Measurements from ENCODE around the gene FBXO44.

FBXO44 gene

DNA sequence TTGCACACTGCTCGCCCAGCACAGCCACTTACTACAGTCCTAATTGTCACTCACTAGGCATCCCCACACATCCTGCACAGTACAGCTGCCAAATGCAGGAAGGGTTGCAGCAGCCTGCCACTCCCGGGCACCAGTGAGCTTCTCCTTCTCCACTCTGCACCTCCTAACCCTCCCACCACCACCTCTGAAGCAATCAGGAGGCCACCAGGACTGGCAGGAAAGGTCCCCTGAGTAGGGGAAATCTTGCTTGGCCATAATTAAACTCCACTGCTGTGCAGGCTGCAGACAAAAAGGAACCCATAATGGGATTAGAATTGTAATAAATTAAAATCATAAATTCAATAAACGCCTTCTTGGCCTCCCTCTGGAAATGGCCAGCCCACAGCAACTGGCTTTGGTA, 32.3 kb upstream of the FBXO44 start:
- H3K4me1 ChIP-seq (ENCODE audit: control insufficient read depth, insufficient read depth, low read length) = no peaks in the 10 kb centered on the region
- H3K4me3 ChIP-seq (ENCODE audit: low read depth, low read length) = no peak overlapping the region
- CTCF ChIA-PET = no interaction called here
- no peaks in the 10 kb centered on the region for H3K36me3 ChIP-seq (ENCODE audit: control insufficient read depth in 2 of 2, insufficient read depth in 1 of 2, low read length in 2 of 2)
- no peak for TF ChIP-seq SP2 (tag by site-specific recombination; IDR thresholded peaks at IDR 0.05)
- TF ChIP-seq ZNF747 (tag by site-specific recombination; IDR thresholded peaks at IDR 0.05) = no peak
- TF ChIP-seq, protein P1, sequence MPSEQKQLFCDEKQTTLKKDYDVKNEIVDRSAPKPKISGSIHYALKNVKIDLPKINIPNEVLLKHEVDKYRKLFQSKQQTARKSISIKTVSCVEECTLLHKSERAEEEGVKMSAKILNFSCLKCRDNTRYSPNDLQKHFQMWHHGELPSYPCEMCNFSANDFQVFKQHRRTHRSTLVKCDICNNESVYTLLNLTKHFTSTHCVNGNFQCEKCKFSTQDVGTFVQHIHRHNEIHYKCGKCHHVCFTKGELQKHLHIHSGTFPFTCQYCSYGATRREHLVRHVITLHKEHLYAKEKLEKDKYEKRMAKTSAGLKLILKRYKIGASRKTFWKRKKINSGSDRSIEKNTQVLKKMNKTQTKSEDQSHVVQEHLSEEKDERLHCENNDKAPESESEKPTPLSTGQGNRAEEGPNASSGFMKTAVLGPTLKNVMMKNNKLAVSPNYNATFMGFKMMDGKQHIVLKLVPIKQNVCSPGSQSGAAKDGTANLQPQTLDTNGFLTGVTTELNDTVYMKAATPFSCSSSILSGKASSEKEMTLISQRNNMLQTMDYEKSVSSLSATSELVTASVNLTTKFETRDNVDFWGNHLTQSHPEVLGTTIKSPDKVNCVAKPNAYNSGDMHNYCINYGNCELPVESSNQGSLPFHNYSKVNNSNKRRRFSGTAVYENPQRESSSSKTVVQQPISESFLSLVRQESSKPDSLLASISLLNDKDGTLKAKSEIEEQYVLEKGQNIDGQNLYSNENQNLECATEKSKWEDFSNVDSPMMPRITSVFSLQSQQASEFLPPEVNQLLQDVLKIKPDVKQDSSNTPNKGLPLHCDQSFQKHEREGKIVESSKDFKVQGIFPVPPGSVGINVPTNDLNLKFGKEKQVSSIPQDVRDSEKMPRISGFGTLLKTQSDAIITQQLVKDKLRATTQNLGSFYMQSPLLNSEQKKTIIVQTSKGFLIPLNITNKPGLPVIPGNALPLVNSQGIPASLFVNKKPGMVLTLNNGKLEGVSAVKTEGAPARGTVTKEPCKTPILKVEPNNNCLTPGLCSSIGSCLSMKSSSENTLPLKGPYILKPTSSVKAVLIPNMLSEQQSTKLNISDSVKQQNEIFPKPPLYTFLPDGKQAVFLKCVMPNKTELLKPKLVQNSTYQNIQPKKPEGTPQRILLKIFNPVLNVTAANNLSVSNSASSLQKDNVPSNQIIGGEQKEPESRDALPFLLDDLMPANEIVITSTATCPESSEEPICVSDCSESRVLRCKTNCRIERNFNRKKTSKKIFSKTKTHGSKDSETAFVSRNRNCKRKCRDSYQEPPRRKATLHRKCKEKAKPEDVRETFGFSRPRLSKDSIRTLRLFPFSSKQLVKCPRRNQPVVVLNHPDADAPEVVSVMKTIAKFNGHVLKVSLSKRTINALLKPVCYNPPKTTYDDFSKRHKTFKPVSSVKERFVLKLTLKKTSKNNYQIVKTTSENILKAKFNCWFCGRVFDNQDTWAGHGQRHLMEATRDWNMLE (tag by site-specific recombination; conservative IDR thresholded peaks at IDR 0.05; ENCODE audit: low read depth) = no peak
- no peak for TF ChIP-seq ZNF24 (tag by site-specific recombination; IDR thresholded peaks at IDR 0.05)
- no peak for TF ChIP-seq ZNF560 (tag by site-specific recombination; IDR thresholded peaks at IDR 0.05; ENCODE audit: borderline replicate concordance)
- no peak for TF ChIP-seq HOXD13 (CRISPR knock-in tag; IDR thresholded peaks at IDR 0.05; ENCODE audit: borderline replicate concordance)
- no peak for TF ChIP-seq ZNF521 (tag by site-specific recombination; IDR thresholded peaks at IDR 0.05)
- TF ChIP-seq SP3 (tag by site-specific recombination; IDR thresholded peaks at IDR 0.05) = no peak
- TF ChIP-seq ZEB2 (tag by site-specific recombination; IDR thresholded peaks at IDR 0.05) = no peak
- no peak for TF ChIP-seq ZBTB7A (tag by site-specific recombination; IDR thresholded peaks at IDR 0.05; ENCODE audit: low read depth)
- TF ChIP-seq ZNF394 (tag by site-specific recombination; IDR thresholded peaks at IDR 0.05; ENCODE audit: borderline replicate concordance) = no peak
- no peak for TF ChIP-seq YY1 (tag by site-specific recombination; IDR thresholded peaks at IDR 0.05)
- H3K9me3 ChIP-seq (ENCODE audit: control insufficient read depth, insufficient read depth, low read depth, low read length) = no peaks in the 10 kb centered on the region
- H3K27ac ChIP-seq (ENCODE audit: extremely low read depth, low read depth, low read length) = no peak overlapping the region
- POLR2A ChIA-PET = no interaction called here

DNA sequence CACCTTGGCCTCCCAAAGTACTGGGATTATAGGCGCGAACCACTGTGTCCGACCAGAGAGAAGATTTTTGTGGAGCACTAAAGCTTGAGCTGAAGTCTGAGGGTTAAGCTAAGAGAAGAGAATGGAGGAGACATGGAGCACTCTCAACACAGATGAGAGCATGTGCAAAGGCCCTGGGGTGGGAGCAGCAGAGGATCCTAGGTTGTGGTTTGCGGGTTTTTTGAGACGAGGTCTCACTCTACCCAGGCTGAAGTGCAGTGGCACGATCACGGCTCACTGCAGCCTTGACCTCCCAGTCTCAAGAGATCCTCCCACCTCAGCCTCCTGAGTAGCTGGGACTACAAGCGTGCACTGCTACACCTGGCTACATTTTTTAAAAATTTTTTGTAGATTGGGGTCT, 31.0 kb upstream of the FBXO44 start:
- ChIA-PET POLR2A (no interaction called here), CTCF (interaction anchor here (0.7 to 1.4 kb wide), 3 partner anchors 11 to 562 kb away, joined by 3 to 4 read pairs (median 4); no protein-coding TSS in a partner anchor)
- Histone ChIP-seq H3K9me3 (ENCODE audit: control insufficient read depth, insufficient read depth, low read depth, low read length) (no peaks in the 10 kb centered on the region), H3K27ac (ENCODE audit: extremely low read depth, low read depth, low read length) (no peak overlapping the region), H3K36me3 (ENCODE audit: control insufficient read depth in 2 of 2, insufficient read depth in 1 of 2, low read length in 2 of 2) (no peaks in the 10 kb centered on the region), H3K4me3 (ENCODE audit: low read depth, low read length) (no peak overlapping the region), H3K4me1 (ENCODE audit: control insufficient read depth, insufficient read depth, low read length) (no peaks in the 10 kb centered on the region)
- TF ChIP-seq ZNF623 (tag by site-specific recombination; IDR thresholded peaks at IDR 0.05) (peak; percentile 91), MZF1 (tag by site-specific recombination; IDR thresholded peaks at IDR 0.05; ENCODE audit: borderline replicate concordance) (no peak), ZNF561 (tag by site-specific recombination; IDR thresholded peaks at IDR 0.05; ENCODE audit: borderline replicate concordance) (no peak)

DNA sequence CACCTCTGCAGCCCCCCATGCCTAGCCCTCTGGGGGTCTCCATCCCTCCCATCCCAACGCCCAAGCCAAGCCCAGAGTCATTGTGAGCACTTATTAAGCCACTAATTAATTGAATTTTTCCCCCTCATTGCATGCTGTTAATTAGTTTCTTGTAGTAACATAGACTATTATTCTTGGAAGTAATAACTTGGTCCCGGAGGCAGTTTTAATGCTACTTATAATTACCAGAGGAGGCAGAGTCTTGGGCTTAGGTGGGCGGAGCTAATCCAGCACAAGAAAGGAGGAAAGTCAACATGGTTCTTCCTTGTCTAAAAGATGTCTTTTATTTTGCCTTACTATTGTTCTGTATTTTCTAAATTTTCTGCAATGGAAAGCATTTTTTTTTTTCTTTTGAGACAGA, 28.1 kb upstream of the FBXO44 start:
- TF ChIP-seq, protein P2, sequence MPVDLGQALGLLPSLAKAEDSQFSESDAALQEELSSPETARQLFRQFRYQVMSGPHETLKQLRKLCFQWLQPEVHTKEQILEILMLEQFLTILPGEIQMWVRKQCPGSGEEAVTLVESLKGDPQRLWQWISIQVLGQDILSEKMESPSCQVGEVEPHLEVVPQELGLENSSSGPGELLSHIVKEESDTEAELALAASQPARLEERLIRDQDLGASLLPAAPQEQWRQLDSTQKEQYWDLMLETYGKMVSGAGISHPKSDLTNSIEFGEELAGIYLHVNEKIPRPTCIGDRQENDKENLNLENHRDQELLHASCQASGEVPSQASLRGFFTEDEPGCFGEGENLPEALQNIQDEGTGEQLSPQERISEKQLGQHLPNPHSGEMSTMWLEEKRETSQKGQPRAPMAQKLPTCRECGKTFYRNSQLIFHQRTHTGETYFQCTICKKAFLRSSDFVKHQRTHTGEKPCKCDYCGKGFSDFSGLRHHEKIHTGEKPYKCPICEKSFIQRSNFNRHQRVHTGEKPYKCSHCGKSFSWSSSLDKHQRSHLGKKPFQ (tag by site-specific recombination; IDR thresholded peaks at IDR 0.05) = no peak
- no peak for TF ChIP-seq ZFHX2 (tag by site-specific recombination; conservative IDR thresholded peaks at IDR 0.05)
- no peak for TF ChIP-seq ZNF16 (tag by site-specific recombination; IDR thresholded peaks at IDR 0.05; ENCODE audit: low read depth)
- TF ChIP-seq ZNF747 (tag by site-specific recombination; IDR thresholded peaks at IDR 0.05) = no peak
- TF ChIP-seq ZNF701 (tag by site-specific recombination; IDR thresholded peaks at IDR 0.05) = no peak
- TF ChIP-seq MEIS1 (CRISPR knock-in tag; IDR thresholded peaks at IDR 0.05; ENCODE audit: borderline replicate concordance) = no peak
- H3K4me1 ChIP-seq (ENCODE audit: control insufficient read depth, insufficient read depth, low read length) = no peaks in the 10 kb centered on the region
- no peaks in the 10 kb centered on the region for H3K36me3 ChIP-seq (ENCODE audit: control insufficient read depth in 2 of 2, insufficient read depth in 1 of 2, low read length in 2 of 2)
- H3K9me3 ChIP-seq (ENCODE audit: control insufficient read depth, insufficient read depth, low read depth, low read length) = no peaks in the 10 kb centered on the region
- H3K27ac ChIP-seq (ENCODE audit: extremely low read depth, low read depth, low read length) = no peak overlapping the region
- POLR2A ChIA-PET = no interaction called here
- H3K4me3 ChIP-seq (ENCODE audit: low read depth, low read length) = no peak overlapping the region
- CTCF ChIA-PET = interaction anchor here (1.1 kb wide), 1 partner anchor 19 kb away, joined by 3 read pairs; no protein-coding TSS in a partner anchor
